Fibroblast of pulmonary artery (primary cell): Measurements from ENCODE around the gene NCKAP5.
"Not testable (repeated sequence)": the region's sequence is repeated elsewhere in the genome, so short reads cannot be mapped to it uniquely, and the experiment has no call there.

ENCODE experiments used
- DNase-seq: peaks from one replicate; pipeline ENCODE4 v3.0.0-alpha.2; 2010; ENCODE audit warnings: low read depth
- H3K4me3 ChIP-seq: replicated peaks from 2 replicates; pipeline ENCODE4 v1.5.1; 2011; ENCODE audit warnings: low read depth, mild to moderate bottlenecking, control low read depth, low read length, moderate library complexity
- CTCF ChIP-seq: IDR thresholded peaks from 2 replicates; pipeline ENCODE4 v1.5.1; 2011; ENCODE audit warnings: mild to moderate bottlenecking, control low read depth, low read length, inconsistent platforms; ENCODE audit errors: missing control alignments

The NCKAP5 gene

GRCh38 chr2:132720393-132720792 is 847.9 kb downstream of the NCKAP5 start:
- no peak for DNase-seq
- no peak for TF ChIP-seq CTCF
- no peak overlapping the region for H3K4me3 ChIP-seq

DNA sequence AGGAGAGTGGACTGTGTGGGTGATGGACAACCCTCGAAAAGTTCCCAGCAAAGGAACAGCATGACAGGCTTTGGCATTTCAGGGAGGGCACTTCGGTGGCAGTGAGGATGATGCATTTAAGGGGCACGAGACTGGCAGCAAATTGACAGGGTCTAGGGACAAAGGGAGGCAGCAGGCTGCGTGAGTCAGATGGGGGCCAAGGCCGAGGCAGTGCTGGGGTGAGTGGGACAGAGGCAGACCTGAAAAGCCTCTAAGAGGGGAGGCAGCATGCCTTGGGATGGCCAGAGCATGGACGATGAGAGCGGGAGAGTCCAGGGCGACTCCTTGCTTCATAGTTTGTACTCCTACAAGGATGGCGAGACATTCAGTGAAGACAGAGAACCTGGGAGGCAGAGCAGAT is 848.8 kb downstream of the NCKAP5 start:
- TF ChIP-seq CTCF: no peak
- DNase-seq: no peak
- H3K4me3 ChIP-seq: no peak overlapping the region

GRCh38 chr2:132716954-132717353 is 851.3 kb downstream of the NCKAP5 start:
- no peak overlapping the region for H3K4me3 ChIP-seq
- no peak for TF ChIP-seq CTCF

GRCh38 chr2:132715386-132716351 is 852.6 kb downstream of the NCKAP5 start:
- no peak for TF ChIP-seq CTCF
- no peak for DNase-seq
- H3K4me3 ChIP-seq: no peak overlapping the region

More at GRCh38 chr2:132716954-132717353, 851.3 kb downstream of the NCKAP5 start:
- no peak for DNase-seq

DNA sequence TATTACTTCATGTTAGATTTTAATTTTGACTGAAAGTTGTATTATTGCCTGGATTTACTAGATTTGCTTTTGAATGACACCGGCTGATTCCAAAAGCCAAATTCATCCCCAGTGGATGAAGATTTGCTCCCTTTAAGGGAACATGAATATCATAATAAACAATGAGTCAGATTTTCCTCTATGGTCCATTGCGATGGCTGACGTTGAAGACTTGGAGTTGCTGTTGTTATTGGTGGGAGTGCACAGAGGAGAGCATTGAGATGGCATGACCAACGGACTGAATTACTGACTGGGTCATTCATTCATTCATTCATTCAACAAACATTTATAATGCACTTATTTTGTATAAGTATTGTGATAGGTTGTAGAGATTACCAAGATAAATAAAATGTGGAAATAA is 864.9 kb downstream of the NCKAP5 start:
- TF ChIP-seq CTCF: no peak
- no peak overlapping the region for H3K4me3 ChIP-seq
- peak; percentile 23 for DNase-seq

DNA sequence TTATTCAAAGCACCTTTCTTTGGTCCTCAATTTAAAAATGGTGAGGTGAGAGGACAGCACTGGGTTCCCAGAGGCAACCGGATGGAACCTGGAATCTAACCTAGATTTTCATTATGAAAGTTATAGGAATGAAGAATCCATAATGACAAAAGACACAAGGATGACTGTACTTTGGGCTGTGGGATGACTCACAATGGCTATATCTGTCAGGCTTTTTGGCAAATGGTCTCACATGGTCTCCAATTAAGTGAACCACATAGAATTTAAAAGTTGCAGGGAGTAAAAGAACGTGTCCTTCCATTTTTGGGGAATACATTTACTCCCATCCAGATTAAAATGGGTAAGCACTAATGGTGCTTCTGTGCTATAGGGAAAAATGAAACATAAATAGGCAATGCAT is 866.5 kb downstream of the NCKAP5 start:
- TF ChIP-seq CTCF: no peak
- DNase-seq: no peak
- H3K4me3 ChIP-seq: no peak overlapping the region

- H3K4me3 ChIP-seq, DNase-seq: not testable (repeated sequence)
Observed at GRCh38 chr2:132699802-132700201, 868.5 kb downstream of the NCKAP5 start.

GRCh38 chr2:132698347-132698746 is 869.9 kb downstream of the NCKAP5 start:
- DNase-seq: not testable (repeated sequence)

More at GRCh38 chr2:132698347-132698746, 869.9 kb downstream of the NCKAP5 start:
- not testable (repeated sequence) for H3K4me3 ChIP-seq
